Measurements from ENCODE around the gene CAMK4.
"Not testable (repeated sequence)": the region's sequence is repeated elsewhere in the genome, so short reads cannot be mapped to it uniquely, and the experiment has no call there.

CAMK4 gene

DNA sequence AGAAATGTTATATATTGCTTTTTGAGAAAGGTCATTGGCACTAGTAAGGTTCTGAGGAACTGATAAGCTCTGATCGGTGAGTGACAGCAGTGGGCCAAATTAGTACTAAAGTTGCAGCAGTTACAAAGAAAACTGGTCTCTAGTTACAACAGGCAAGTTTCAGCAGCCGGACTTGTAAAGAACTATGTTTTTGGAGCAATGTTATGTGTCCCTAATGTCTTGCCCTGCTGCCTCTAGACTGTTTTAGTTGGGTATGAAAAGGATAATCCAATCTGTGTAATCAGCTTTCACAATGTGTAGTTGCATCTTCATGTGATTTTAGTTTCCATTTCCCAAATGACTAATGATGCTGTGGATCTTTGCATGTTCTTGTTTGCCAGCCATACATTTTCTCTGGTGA lies 113.5 kb downstream of the CAMK4 start:
- TF ChIP-seq, protein P1, sequence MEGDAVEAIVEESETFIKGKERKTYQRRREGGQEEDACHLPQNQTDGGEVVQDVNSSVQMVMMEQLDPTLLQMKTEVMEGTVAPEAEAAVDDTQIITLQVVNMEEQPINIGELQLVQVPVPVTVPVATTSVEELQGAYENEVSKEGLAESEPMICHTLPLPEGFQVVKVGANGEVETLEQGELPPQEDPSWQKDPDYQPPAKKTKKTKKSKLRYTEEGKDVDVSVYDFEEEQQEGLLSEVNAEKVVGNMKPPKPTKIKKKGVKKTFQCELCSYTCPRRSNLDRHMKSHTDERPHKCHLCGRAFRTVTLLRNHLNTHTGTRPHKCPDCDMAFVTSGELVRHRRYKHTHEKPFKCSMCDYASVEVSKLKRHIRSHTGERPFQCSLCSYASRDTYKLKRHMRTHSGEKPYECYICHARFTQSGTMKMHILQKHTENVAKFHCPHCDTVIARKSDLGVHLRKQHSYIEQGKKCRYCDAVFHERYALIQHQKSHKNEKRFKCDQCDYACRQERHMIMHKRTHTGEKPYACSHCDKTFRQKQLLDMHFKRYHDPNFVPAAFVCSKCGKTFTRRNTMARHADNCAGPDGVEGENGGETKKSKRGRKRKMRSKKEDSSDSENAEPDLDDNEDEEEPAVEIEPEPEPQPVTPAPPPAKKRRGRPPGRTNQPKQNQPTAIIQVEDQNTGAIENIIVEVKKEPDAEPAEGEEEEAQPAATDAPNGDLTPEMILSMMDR (IDR thresholded peaks at IDR 0.05; ENCODE audit: low read depth, low read length) = no peak

DNA sequence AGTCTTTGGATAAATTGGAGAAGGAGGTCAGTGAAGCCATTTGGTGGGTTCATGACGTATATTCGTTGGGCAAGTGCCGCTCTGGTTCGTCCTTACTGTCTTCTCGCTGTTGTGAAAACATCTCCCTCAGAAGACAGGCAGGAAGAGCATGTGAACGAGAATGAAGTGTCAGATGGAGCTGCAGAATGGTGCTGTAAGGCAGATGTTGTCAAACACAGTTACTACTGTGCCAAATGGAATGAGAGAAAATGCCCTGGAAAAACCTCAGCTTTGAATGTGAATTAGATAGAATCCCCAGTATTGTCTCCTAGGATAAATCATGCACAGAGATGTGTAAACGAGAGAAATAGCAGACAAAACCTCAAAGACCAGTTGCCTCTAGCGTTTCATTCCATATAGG lies 121.5 kb downstream of the CAMK4 start:
- no peak for DNase-seq (ENCODE audit: extremely low read depth, low read depth)

More for the DNA sequence above, 113.5 kb downstream of the CAMK4 start:
- DNase-seq (ENCODE audit: extremely low read depth, low read depth) = no peak

DNA sequence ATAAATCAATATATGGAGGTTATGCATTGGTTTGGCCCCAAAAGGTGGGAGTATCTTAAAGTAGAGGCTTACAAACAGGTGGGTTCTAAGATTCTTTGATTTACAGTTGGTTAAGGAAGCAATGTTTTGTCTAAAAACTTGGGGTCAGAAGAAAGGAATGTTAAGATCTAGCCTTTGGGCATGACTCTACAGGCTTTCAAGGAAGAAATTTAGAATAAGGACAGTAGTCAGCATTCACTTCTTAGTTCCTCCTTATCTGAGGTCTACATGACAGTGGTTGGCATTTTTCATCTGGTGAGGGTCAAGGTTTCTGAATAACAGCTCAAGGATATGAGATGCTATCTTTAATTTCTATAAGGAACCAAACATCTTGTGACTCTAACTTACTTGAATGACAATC lies 122.8 kb downstream of the CAMK4 start:
- TF ChIP-seq, protein P1 (IDR thresholded peaks at IDR 0.05; ENCODE audit: low read depth, low read length) = no peak

More for the DNA sequence above, 121.5 kb downstream of the CAMK4 start:
- TF ChIP-seq, protein P1 (IDR thresholded peaks at IDR 0.05; ENCODE audit: low read depth, low read length) = no peak

DNA sequence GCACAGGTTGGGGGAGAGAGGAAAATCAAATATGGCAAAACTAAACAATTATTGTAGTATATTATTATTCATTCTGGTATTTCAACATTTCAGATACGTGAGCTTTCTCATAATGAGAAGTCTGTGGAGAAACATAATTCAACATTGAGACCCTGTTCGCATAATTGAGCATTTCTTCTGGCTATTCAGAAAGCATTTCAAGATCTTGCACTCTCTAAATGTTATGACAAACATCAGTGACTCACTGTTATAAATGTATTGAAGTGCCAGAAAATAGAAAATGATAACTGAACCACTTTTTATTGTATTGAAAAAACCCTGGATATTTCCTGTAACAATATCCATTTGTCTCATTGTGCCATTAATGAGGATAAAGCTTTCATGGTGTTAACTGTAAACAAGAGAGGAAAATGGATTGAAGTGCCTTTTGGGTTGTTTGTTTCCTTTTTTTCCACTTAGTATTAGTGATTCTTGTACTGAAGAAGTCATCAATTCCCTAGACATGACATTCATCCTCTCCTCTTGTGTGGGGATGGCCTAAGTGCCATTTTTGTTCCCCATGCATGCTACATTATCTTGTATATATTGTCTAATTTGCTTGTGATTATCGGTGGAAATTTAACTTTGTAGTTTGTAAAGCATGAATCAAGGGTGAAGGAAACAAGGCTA lies 124.6 kb downstream of the CAMK4 start:
- TF ChIP-seq, protein P1 (IDR thresholded peaks at IDR 0.05; ENCODE audit: low read depth, low read length) = no peak
- DNase-seq (ENCODE audit: extremely low read depth, low read depth) = no peak

More for the DNA sequence above, 122.8 kb downstream of the CAMK4 start:
- no peak for DNase-seq (ENCODE audit: extremely low read depth, low read depth)

DNA sequence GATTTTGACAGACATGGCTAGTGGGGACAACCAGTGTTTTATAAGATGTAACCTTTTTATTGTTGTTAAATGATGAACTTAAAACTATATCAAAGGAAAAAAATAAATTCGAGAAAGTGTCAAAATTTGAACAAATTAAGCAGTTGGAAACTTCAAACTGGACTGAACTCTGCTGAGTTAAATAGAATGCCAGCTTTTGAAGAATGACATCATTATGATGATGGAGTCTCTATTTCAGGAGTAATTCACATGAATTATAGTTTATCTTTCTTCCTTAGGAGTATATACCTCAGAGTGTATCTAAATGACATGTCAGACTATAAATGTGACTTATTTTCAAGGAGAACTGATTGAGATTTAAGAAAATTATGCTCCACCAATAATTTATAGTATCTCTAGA lies 125.2 kb downstream of the CAMK4 start:
- TF ChIP-seq, protein P1 (IDR thresholded peaks at IDR 0.05; ENCODE audit: low read depth, low read length) = no peak
- DNase-seq (ENCODE audit: extremely low read depth, low read depth) = no peak

DNA sequence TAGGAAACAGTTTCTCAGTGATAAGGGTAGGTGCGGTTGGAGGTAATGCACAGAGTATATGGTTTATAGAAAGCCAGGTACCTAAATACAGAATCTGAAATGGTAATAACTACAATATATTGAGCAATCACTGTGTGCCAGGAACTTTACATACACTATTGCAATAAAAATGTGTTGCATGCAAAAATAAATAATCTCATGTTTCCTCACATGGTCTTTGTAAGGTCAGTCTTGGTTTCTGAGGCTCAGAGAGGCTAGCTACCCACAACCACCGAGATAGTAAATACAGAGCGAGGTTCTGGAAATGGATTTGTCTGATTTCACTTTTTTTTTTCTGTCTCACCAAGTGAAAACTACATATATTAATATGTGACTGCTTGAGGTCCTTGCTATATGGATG lies 128.9 kb downstream of the CAMK4 start:
- TF ChIP-seq, protein P1 (IDR thresholded peaks at IDR 0.05; ENCODE audit: low read depth, low read length) = no peak
- no peak for DNase-seq (ENCODE audit: extremely low read depth, low read depth)

DNA sequence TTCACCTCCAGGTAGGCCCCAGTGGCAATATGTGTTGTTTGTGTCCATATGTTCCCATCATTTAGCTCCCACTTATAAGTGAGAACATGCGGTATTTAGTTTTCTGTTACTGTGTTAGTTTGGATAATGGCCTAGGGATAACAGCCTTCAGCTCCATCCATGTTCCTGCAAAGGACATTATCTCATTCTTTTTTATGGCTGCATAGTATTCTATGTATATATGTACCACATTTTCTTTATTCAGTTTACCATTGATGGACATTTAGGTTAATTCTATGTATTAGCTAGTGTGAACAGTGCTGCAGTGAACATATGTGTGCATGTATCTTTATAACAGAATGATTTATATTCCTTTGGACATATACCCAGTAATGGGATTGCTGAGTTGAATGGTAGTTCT lies 134.5 kb downstream of the CAMK4 start:
- DNase-seq (ENCODE audit: extremely low read depth, low read depth) = not testable (repeated sequence)

DNA sequence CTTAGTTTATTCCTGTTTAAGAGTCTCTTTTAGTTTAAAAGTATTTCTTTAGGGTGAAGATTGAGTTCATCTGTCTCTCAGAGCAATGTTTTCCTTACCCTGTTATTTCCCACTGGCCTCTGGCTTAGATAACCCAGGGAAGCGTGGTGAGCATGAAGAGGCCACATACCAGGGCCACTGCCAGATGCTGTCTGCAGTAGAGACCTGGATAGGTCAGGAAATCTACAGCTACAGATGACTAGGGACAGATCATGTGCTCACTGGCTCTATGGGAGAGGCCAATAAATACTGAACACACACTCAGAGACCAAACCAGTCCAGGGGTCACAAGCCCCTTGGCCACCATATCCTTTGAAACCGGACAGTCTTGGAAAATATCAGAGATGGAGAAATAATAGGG lies 136.0 kb downstream of the CAMK4 start:
- TF ChIP-seq, protein P1 (IDR thresholded peaks at IDR 0.05; ENCODE audit: low read depth, low read length) = no peak
- no peak for DNase-seq (ENCODE audit: extremely low read depth, low read depth)

All from AG09319 (cell line).